ENCODE data around the gene CCDC90B.
"Not testable (repeated sequence)": the region's sequence is repeated elsewhere in the genome, so short reads cannot be mapped to it uniquely, and the experiment has no call there.

The CCDC90B gene

DNA sequence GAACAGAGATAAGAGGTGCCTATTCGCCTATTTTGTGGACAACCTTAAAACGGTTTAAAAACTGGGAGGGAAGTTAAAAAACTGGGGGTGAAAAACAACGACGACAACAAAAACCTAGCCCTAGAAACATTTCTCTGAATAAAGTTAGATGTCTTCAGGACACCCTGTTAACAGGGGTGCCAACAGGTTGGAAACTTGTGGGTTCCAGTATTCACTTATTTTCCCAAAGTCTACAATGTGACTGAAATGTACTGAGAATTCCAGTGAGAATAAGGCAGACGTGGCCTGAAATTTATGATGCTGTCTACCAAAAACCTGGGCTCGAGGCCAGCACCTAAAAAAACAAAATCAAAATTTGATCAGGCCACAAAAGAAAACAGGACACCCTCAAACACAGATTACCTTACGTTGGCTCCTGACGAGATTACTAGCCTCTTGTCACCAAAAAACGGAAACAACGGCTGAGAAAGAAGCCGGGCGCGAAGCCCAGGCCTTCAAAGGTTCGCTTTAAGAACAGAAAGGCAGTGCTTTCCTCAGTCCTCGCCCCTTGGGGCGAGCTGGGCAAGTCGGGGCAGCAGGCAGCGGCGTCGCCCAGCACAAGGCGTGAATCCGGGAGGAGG lies 906 bp downstream of the CCDC90B start:
- DNase-seq = no peak

DNA sequence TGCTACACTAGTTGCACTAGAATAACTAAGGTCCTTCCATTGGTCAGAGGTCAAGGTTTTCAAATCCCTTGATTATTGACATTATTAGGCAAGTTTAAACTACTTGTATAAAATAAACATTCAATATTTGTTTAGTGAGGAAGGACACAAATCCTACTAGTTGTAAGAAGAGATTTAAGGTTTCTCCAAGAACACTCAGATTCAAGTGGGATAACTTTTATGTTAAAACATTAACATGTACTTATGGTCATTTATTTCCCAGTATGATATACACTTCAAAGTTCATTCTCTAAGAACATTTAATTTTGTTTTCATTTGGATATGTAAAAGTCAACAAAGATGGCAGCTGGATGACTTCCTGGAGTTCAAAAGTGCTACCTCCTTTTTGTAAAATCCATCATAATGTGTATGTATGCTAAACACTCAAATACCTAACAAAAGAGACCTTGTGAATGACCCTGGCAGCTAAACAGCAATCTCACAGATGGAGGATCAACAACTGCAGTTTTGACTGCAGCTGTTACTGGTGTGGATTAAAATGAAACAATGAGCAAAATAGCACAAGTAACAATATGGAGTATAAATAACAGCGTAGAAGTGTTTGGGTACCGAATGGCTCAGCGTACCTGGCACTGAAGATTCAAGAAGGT lies 1.5 kb downstream of the CCDC90B start:
- DNase-seq = no peak

GRCh38 chr11:83282084-83282716 lies 4.0 kb downstream of the CCDC90B start:
- DNase-seq = no peak

DNA sequence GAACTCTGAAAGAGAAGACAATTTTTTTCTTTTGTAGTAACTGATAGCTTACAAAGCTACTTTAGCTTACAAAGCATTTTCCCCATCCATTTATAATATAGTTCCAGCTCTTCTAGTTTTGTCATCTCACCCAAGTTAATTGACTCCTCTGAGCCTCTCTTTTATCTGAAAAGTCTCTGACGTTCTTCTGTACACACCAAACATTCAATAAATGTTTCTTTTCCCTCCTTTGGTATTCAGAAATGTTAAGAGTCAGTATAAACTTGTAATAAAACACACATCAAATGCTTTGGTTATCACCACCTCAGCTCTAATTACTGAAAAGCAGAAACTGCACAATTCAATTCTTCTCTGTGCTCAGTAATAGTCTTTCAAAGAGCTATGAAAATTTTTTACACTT lies 5.9 kb downstream of the CCDC90B start:
- DNase-seq = no peak

- DNase-seq = no peak
Observed at GRCh38 chr11:83278351-83278750, 7.8 kb downstream of the CCDC90B start.

GRCh38 chr11:83275888-83276641 lies 10.1 kb downstream of the CCDC90B start:
- no peak for DNase-seq

- no peak for DNase-seq
Observed at GRCh38 chr11:83272627-83273026, 13.5 kb downstream of the CCDC90B start.

DNA sequence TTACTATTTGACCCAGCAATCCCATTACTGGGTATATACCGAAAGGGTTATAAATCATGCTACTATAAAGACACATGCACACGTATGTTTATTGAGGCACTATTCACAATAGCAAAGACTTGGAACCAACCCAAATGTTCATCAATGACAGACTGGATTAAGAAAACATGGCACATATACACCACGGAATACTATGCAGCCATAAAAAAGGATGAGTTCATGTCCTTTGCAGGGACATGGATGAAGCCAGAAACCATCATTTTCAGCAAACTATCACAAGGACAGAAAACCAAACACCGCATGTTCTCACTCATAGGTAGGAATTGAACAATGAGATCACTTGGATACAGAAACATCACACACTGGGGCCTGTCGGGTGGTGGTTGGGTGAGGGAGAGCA lies 14.4 kb downstream of the CCDC90B start:
- not testable (repeated sequence) for DNase-seq

DNA sequence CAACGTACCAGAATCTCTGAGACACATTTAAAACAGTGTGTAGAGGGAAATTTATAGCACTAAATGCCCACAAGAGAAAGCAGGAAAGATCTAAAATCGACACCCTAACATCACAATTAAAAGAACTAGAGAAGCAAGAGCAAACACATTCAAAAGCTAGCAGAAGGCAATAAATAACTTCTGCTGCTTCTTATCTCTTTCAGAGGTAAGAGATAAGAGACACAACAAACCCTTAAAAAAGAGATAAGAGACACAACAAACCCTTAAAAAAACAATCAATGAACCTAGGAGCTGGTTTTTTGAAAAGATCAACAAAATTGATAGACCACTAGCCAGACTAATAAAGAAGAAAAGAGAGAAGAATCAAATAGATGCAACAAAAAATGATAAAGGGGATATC lies 17.1 kb downstream of the CCDC90B start:
- DNase-seq = not testable (repeated sequence)

- no peak for DNase-seq
Observed at GRCh38 chr11:83265331-83265730, 20.8 kb downstream of the CCDC90B start.

DNA sequence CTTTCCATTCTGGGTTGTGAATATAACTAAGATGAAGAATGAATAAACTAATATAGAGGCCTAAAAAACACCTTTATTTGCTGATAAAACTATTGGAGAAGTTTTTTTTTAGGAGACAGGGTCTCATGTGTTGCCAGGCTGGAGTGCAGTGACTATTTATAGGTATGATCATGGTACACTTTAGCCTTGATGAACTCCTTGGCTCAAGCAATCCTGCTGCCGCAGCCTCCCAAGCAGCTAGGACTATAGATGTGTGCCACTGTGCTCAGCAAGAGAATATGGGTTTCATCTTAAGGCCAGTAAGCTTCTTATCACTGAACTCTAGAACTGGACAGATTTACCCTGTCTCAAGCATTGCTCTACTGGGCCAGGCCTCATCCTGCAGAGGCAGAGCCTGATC lies 26.6 kb downstream of the CCDC90B start:
- no peak for DNase-seq

GRCh38 chr11:83257761-83258168 lies 28.4 kb downstream of the CCDC90B start:
- DNase-seq = no peak

GRCh38 chr11:83256602-83257340 lies 29.4 kb downstream of the CCDC90B start:
- no peak for DNase-seq

DNA sequence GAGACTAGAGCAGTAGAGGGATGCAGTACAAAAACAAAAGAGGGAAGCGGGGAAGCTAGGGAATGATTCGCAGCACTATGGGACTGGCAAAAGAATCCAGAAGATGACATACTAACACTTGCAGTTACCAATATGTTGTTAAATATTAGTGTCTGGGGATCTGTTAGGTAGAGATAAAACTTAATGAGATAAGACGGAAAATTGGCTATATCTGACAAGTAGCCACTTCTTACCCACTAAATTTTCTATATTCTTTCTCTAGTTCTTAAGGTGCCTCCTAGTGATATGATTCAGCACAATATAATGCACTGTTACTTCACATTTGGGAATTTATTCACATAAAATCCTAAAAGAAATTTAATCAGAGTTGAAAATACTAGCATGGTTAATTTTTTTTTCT lies 30.8 kb downstream of the CCDC90B start:
- no peak for DNase-seq

GRCh38 chr11:83252941-83253340 lies 33.2 kb downstream of the CCDC90B start:
- no peak for DNase-seq

GRCh38 chr11:83252266-83252665 lies 33.9 kb downstream of the CCDC90B start:
- no peak for DNase-seq

DNA sequence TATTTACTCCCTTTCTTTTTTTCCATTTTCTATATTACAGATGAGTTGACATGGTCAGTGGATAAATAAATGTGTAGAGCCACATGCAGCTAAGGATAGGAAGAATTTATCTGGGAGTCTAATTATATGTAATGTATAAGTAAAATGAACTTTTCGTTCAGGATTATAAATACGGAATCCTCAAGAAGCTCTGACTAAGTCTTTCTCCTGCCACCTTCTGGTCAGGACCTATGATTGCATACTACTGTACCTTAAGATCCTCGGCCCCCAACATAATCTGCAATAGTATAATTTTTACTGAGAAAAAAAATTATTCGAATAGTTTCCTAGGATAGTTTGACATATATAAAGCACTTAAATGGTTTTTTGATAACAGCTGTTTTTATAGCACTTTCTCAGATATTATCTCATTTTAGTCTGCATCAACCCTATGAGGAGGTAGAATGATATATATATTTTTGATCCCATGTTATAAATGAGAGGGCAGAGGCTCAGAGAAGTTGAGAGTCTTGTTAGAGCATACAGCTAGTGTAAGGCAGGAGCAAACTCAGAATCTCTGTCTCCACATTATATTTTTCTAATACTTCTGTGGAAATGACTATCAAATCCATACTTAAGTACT lies 36.1 kb downstream of the CCDC90B start:
- DNase-seq = peak; percentile 50

DNA sequence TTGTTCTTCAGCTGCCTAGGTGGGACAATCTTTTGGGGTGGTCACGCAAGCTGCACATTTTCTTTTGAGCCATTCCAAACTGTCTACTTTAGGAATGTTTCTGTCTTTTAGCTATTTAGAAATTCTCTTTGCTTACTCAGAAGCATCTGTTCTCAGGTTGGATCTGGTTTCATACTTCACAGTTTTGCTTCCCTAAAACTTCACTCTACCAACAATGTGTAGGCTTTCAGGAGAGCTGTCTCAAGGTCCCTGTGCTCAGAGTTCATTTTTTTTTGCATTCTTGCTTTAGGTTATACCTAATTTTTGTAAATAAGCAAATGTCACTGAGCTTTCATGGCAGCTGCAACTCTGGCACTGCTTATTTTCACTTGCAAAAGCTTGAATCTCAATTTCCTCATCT lies 36.7 kb downstream of the CCDC90B start:
- no peak for DNase-seq

DNA sequence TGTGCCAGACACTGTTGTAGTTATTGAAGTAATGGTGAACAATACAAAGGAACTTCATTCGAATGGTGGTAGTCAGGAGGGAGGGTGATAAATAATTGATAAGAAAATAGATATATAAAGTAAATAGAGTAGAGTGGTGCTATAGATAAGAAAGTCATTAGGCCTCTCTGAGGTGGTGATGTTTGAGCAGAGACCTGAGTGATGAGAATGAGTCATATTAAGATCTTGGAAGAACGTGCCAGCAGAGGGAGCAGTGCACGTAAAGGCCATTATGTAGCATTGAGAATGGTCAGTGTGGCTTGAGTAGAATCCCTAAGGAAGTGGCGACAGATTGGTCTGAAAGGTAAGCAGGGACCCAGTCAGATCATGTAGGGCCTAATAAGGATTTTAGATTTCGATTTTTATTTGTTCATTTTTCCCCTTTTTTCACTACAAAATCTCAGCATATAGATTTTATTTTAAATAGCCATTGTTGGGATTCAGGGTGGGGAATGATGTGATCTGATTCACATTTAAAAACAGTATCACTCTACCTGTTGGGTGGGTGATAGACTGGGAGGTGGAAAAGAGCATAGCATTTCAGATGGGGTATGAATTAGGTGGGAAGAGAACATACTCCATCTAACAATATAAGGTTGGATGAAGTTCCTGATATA lies 44.7 kb downstream of the CCDC90B start:
- DNase-seq = peak; percentile 28

- no peak for DNase-seq
Observed at GRCh38 chr11:83238111-83238510, 48.1 kb downstream of the CCDC90B start.

GRCh38 chr11:83235825-83236224 lies 50.3 kb downstream of the CCDC90B start:
- DNase-seq = no peak

GRCh38 chr11:83223457-83223856 lies 62.7 kb downstream of the CCDC90B start:
- DNase-seq = no peak
